ENCODE results near the gene C2CD2. TPM values are rescaled to one million over a fixed set of nuclear protein-coding genes. Genes with fewer than 3 reads are reported as not detected.

Gene C2CD2
- total and polyA plus RNA-seq, 2 experiments from 2014 or later, result 4.5 to 16.2 TPM

DNA sequence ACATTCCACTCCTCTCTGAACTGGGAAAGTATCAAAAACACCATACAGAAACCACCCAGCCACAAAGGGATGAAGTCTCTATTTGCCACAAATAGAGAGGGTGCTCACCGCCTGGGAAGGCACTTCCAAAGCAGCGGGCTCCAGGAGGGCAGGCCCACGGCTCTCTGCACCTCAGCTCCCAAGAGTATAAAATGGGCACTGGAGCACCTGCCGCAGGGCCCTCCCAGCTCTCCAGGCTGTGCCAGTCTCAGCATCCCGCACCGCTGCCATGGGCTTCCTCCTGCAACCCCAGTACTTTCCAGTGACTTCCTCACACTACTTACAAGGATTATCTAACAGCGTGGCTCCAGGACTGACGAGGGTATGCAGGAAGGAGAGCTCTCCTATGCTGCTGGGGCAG lies 14.4 kb downstream of the C2CD2 start:
- H3K4me3 Mint-ChIP-seq, result no peak overlapping the region
- no peaks in the 10 kb centered on the region for H3K4me1 ChIP-seq (ENCODE audit: insufficient read depth)
- H3F3A ChIP-seq (replicated peaks; ENCODE audit: low read depth), result no peaks in the 10 kb centered on the region
- H3K4me1 Mint-ChIP-seq, result peaks cover 4% of the 10 kb centered on the region
- H3K36me3 ChIP-seq (ENCODE audit: insufficient read depth), result no peaks in the 10 kb centered on the region
- H3K36me3 Mint-ChIP-seq (ENCODE audit: low read depth), result no peaks in the 10 kb centered on the region
- TF ChIP-seq ZNF331 (CRISPR knock-in tag; IDR thresholded peaks at IDR 0.05; ENCODE audit: low read depth), result no peak
- TF ChIP-seq JUNB (IDR thresholded peaks at IDR 0.05; ENCODE audit: unreplicated experiment), result no peak
- TF ChIP-seq, protein P1, sequence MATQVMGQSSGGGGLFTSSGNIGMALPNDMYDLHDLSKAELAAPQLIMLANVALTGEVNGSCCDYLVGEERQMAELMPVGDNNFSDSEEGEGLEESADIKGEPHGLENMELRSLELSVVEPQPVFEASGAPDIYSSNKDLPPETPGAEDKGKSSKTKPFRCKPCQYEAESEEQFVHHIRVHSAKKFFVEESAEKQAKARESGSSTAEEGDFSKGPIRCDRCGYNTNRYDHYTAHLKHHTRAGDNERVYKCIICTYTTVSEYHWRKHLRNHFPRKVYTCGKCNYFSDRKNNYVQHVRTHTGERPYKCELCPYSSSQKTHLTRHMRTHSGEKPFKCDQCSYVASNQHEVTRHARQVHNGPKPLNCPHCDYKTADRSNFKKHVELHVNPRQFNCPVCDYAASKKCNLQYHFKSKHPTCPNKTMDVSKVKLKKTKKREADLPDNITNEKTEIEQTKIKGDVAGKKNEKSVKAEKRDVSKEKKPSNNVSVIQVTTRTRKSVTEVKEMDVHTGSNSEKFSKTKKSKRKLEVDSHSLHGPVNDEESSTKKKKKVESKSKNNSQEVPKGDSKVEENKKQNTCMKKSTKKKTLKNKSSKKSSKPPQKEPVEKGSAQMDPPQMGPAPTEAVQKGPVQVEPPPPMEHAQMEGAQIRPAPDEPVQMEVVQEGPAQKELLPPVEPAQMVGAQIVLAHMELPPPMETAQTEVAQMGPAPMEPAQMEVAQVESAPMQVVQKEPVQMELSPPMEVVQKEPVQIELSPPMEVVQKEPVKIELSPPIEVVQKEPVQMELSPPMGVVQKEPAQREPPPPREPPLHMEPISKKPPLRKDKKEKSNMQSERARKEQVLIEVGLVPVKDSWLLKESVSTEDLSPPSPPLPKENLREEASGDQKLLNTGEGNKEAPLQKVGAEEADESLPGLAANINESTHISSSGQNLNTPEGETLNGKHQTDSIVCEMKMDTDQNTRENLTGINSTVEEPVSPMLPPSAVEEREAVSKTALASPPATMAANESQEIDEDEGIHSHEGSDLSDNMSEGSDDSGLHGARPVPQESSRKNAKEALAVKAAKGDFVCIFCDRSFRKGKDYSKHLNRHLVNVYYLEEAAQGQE (IDR thresholded peaks at IDR 0.05; ENCODE audit: unreplicated experiment), result no peak
- TF ChIP-seq, protein P2, sequence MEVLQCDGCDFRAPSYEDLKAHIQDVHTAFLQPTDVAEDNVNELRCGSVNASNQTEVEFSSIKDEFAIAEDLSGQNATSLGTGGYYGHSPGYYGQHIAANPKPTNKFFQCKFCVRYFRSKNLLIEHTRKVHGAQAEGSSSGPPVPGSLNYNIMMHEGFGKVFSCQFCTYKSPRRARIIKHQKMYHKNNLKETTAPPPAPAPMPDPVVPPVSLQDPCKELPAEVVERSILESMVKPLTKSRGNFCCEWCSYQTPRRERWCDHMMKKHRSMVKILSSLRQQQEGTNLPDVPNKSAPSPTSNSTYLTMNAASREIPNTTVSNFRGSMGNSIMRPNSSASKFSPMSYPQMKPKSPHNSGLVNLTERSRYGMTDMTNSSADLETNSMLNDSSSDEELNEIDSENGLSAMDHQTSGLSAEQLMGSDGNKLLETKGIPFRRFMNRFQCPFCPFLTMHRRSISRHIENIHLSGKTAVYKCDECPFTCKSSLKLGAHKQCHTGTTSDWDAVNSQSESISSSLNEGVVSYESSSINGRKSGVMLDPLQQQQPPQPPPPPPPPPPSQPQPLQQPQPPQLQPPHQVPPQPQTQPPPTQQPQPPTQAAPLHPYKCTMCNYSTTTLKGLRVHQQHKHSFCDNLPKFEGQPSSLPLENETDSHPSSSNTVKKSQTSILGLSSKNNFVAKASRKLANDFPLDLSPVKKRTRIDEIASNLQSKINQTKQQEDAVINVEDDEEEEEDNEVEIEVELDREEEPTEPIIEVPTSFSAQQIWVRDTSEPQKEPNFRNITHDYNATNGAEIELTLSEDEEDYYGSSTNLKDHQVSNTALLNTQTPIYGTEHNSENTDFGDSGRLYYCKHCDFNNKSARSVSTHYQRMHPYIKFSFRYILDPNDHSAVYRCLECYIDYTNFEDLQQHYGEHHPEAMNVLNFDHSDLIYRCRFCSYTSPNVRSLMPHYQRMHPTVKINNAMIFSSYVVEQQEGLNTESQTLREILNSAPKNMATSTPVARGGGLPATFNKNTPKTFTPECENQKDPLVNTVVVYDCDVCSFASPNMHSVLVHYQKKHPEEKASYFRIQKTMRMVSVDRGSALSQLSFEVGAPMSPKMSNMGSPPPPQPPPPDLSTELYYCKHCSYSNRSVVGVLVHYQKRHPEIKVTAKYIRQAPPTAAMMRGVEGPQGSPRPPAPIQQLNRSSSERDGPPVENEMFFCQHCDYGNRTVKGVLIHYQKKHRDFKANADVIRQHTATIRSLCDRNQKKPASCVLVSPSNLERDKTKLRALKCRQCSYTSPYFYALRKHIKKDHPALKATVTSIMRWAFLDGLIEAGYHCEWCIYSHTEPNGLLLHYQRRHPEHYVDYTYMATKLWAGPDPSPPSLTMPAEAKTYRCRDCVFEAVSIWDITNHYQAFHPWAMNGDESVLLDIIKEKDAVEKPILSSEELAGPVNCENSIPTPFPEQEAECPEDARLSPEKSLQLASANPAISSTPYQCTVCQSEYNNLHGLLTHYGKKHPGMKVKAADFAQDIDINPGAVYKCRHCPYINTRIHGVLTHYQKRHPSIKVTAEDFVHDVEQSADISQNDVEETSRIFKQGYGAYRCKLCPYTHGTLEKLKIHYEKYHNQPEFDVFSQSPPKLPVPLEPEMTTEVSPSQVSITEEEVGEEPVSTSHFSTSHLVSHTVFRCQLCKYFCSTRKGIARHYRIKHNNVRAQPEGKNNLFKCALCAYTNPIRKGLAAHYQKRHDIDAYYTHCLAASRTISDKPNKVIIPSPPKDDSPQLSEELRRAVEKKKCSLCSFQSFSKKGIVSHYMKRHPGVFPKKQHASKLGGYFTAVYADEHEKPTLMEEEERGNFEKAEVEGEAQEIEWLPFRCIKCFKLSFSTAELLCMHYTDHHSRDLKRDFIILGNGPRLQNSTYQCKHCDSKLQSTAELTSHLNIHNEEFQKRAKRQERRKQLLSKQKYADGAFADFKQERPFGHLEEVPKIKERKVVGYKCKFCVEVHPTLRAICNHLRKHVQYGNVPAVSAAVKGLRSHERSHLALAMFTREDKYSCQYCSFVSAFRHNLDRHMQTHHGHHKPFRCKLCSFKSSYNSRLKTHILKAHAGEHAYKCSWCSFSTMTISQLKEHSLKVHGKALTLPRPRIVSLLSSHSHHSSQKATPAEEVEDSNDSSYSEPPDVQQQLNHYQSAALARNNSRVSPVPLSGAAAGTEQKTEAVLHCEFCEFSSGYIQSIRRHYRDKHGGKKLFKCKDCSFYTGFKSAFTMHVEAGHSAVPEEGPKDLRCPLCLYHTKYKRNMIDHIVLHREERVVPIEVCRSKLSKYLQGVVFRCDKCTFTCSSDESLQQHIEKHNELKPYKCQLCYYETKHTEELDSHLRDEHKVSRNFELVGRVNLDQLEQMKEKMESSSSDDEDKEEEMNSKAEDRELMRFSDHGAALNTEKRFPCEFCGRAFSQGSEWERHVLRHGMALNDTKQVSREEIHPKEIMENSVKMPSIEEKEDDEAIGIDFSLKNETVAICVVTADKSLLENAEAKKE (CRISPR knock-in tag; IDR thresholded peaks at IDR 0.05), result no peak
- TF ChIP-seq, protein P3, sequence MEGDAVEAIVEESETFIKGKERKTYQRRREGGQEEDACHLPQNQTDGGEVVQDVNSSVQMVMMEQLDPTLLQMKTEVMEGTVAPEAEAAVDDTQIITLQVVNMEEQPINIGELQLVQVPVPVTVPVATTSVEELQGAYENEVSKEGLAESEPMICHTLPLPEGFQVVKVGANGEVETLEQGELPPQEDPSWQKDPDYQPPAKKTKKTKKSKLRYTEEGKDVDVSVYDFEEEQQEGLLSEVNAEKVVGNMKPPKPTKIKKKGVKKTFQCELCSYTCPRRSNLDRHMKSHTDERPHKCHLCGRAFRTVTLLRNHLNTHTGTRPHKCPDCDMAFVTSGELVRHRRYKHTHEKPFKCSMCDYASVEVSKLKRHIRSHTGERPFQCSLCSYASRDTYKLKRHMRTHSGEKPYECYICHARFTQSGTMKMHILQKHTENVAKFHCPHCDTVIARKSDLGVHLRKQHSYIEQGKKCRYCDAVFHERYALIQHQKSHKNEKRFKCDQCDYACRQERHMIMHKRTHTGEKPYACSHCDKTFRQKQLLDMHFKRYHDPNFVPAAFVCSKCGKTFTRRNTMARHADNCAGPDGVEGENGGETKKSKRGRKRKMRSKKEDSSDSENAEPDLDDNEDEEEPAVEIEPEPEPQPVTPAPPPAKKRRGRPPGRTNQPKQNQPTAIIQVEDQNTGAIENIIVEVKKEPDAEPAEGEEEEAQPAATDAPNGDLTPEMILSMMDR (conservative IDR thresholded peaks at IDR 0.05; ENCODE audit: low read depth in 2 of 2), result no peak
- TF ChIP-seq EZH2 (IDR thresholded peaks at IDR 0.05; ENCODE audit: low read depth, unreplicated experiment), result no peak
- no peak for TF ChIP-seq NANOG (IDR thresholded peaks at IDR 0.05; ENCODE audit: borderline replicate concordance)
- TF ChIP-seq POLR2AphosphoS5 (IDR thresholded peaks at IDR 0.05; ENCODE audit: low read depth), result no peak
- TF ChIP-seq EZH2phosphoT487 (IDR thresholded peaks at IDR 0.05; ENCODE audit: unreplicated experiment), result no peak
- TF ChIP-seq, protein P4, sequence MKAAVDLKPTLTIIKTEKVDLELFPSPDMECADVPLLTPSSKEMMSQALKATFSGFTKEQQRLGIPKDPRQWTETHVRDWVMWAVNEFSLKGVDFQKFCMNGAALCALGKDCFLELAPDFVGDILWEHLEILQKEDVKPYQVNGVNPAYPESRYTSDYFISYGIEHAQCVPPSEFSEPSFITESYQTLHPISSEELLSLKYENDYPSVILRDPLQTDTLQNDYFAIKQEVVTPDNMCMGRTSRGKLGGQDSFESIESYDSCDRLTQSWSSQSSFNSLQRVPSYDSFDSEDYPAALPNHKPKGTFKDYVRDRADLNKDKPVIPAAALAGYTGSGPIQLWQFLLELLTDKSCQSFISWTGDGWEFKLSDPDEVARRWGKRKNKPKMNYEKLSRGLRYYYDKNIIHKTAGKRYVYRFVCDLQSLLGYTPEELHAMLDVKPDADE (IDR thresholded peaks at IDR 0.05), result no peak
- no peak for TF ChIP-seq CREB1 (CRISPR knock-in tag; IDR thresholded peaks at IDR 0.05; ENCODE audit: low read depth)
- no peak for TF ChIP-seq STAT1 (IDR thresholded peaks at IDR 0.05; ENCODE audit: unreplicated experiment)
- no peak for TF ChIP-seq ZNF114 (CRISPR knock-in tag; IDR thresholded peaks at IDR 0.05)
- ATAC-seq (no peak), DNase-seq (ENCODE audit: low spot score) (no peak)
- no peaks in the 10 kb centered on the region for H3K9me3 Mint-ChIP-seq
- H3K4me3 ChIP-seq, result no peak overlapping the region
- H2AFZ ChIP-seq, result no peak overlapping the region
- no peak overlapping the region for H3K4me2 ChIP-seq
- peaks cover 5% of the 10 kb centered on the region for H3K27me3 Mint-ChIP-seq (ENCODE audit: insufficient read depth, low read depth, poor library complexity)
- H3K79me2 ChIP-seq (replicated peaks; ENCODE audit: insufficient read depth), result peaks cover 12% of the 10 kb centered on the region
- H3K27ac ChIP-seq (ENCODE audit: low read depth), result no peak overlapping the region
- H3K9me2 ChIP-seq (ENCODE audit: insufficient read depth), result 0 out of 2 replicates have a peak, but pooled peaks cover 4% of the 10 kb centered on the region
- H4K20me1 ChIP-seq (replicated peaks; ENCODE audit: insufficient read depth), result no peaks in the 10 kb centered on the region
- H3K27me3 ChIP-seq (ENCODE audit: insufficient read depth), result no peaks in the 10 kb centered on the region
- no peak overlapping the region for H3K27ac Mint-ChIP-seq
